ENCODE measurements around the gene KNDC1.

DNA sequence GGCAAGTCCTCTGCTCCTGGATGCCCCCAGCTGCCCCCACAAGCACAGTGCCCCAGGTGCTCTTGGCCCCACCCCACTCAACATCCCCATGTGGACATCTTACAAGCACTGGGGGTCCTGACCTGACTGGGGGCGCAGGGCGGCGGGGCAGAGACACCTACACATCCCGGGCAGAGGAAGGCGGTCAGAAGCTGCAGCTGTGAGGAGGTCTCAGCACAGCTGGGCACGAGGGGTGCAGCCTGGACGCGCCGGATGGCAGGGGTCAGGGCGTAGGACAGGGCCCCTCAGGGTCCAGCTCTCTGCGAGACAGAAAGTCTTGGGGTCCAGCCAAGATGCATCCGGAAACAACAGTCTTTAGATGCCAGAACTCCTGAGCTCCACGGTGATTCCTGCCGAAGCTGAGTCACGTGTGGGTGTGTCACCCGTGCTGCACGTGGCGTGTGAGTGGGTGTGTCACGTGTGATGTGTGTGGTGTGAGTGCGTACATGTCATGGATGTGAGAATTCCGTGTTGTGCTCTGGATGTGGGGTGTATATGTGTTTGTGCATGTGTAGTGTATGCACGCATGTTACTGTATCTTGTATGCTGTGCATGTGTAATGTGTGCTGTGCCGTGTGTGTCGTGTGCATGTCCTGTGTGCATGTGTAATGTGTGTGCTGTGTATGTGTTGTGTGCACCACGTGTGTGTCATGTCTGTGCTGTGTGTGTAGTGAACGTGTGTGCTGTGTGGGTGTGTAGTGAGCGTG, 82.8 kb downstream of the KNDC1 start:
- no peak for TF ChIP-seq POLR2A (IDR thresholded peaks at IDR 0.05)
- TF ChIP-seq, protein P1, sequence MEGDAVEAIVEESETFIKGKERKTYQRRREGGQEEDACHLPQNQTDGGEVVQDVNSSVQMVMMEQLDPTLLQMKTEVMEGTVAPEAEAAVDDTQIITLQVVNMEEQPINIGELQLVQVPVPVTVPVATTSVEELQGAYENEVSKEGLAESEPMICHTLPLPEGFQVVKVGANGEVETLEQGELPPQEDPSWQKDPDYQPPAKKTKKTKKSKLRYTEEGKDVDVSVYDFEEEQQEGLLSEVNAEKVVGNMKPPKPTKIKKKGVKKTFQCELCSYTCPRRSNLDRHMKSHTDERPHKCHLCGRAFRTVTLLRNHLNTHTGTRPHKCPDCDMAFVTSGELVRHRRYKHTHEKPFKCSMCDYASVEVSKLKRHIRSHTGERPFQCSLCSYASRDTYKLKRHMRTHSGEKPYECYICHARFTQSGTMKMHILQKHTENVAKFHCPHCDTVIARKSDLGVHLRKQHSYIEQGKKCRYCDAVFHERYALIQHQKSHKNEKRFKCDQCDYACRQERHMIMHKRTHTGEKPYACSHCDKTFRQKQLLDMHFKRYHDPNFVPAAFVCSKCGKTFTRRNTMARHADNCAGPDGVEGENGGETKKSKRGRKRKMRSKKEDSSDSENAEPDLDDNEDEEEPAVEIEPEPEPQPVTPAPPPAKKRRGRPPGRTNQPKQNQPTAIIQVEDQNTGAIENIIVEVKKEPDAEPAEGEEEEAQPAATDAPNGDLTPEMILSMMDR (IDR thresholded peaks at IDR 0.05): no peak
